Lower leg skin (tissue), 3 donors: ENCODE measurements around the gene CDX1.

Source experiments
- POLR2A ChIP-seq, 2 donors: fragments of 450-650 bp; IDR thresholded peaks; one replicate each; pipeline ENCODE4 v1.6.1; 2016 to 2017; ENCODE audit warnings: antibody characterized with exemption in 2 of 2, mild to moderate bottlenecking in 1 of 2, moderate library complexity in 1 of 2
- TF ChIP-seq, protein P1 (sequence below), 3 donors: fragments of 450-650 bp; IDR thresholded peaks; one replicate each; pipeline ENCODE4 v1.5.1; 2016; ENCODE audit warnings: antibody characterized with exemption in 3 of 3, mild to moderate bottlenecking in 3 of 3, moderate library complexity in 2 of 3

DNA sequence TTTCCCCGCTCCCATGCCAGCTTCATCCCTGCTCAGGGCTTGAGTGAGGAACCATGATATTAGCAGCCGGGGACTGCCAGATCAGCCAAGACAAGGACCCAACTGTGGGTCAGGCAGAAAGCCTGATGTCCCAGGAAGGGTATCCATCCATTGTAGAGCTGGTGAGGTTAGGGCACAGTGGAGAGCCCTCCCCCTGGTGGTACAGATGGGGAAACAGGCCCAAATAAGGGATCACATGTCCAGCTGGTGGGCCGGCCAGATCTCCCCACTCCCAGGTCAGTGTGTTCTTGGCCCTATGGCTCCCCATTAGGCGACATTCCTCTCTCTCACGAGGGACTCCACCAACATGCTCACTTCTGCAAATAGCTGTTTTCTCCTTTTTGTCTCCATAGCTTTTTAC, 9.0 kb downstream of the CDX1 start:
- TF ChIP-seq POLR2A (IDR thresholded peaks at IDR 0.05) = no peak
- TF ChIP-seq, protein P1, sequence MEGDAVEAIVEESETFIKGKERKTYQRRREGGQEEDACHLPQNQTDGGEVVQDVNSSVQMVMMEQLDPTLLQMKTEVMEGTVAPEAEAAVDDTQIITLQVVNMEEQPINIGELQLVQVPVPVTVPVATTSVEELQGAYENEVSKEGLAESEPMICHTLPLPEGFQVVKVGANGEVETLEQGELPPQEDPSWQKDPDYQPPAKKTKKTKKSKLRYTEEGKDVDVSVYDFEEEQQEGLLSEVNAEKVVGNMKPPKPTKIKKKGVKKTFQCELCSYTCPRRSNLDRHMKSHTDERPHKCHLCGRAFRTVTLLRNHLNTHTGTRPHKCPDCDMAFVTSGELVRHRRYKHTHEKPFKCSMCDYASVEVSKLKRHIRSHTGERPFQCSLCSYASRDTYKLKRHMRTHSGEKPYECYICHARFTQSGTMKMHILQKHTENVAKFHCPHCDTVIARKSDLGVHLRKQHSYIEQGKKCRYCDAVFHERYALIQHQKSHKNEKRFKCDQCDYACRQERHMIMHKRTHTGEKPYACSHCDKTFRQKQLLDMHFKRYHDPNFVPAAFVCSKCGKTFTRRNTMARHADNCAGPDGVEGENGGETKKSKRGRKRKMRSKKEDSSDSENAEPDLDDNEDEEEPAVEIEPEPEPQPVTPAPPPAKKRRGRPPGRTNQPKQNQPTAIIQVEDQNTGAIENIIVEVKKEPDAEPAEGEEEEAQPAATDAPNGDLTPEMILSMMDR (IDR thresholded peaks at IDR 0.05) = no peak
